HL-60 (cell line): ENCODE results near the gene KCNH1.

Source experiments
- DNase-seq, 2 experiments: peaks; one replicate each; pipeline ENCODE4 v3.0.0-alpha.2; 2010 to 2020; ENCODE audit warnings: low read depth in 1 of 2, low spot score in 1 of 2
- H3K27ac ChIP-seq: fragments of 250-450 bp; sonication (Bioruptor Pico); replicated peaks from 2 replicates; pipeline ENCODE4 v1.5.1; 2020; ENCODE audit warnings: mild to moderate bottlenecking, moderate library complexity
- H3K27me3 ChIP-seq: fragments of 250-450 bp; sonication (Bioruptor Pico); 2 replicates; pipeline ENCODE4 v1.5.1; 2021; ENCODE audit warnings: mild to moderate bottlenecking, moderate library complexity; ENCODE audit not compliant: insufficient read depth, poor library complexity, severe bottlenecking
- H3K4me3 ChIP-seq: replicated peaks from 2 replicates; pipeline ENCODE4 v1.5.1; 2011; ENCODE audit warnings: mild to moderate bottlenecking, control low read depth, low read length; ENCODE audit not compliant: insufficient read depth
- GABPA ChIP-seq: IDR thresholded peaks from 2 replicates; pipeline ENCODE4 v1.6.1; 2012; ENCODE audit warnings: low read depth
- POLR2AphosphoS5 ChIP-seq: IDR thresholded peaks from 2 replicates; pipeline ENCODE4 v1.6.1; 2012; ENCODE audit warnings: low read depth
- SPI1 ChIP-seq: IDR thresholded peaks from 2 replicates; pipeline ENCODE4 v1.6.1; 2012; ENCODE audit warnings: low read depth, mild to moderate bottlenecking, borderline replicate concordance
- TF ChIP-seq, protein P1 (sequence below): IDR thresholded peaks from 2 replicates; pipeline ENCODE4 v1.6.1; 2012; ENCODE audit warnings: low read depth; ENCODE audit not compliant: insufficient replicate concordance
- TF ChIP-seq, protein P2 (sequence below): IDR thresholded peaks from one replicate; pipeline ENCODE4 v1.5.1; 2011; ENCODE audit warnings: low read length, control low read depth, inconsistent platforms; ENCODE audit not compliant: insufficient read depth

KCNH1 gene

DNA sequence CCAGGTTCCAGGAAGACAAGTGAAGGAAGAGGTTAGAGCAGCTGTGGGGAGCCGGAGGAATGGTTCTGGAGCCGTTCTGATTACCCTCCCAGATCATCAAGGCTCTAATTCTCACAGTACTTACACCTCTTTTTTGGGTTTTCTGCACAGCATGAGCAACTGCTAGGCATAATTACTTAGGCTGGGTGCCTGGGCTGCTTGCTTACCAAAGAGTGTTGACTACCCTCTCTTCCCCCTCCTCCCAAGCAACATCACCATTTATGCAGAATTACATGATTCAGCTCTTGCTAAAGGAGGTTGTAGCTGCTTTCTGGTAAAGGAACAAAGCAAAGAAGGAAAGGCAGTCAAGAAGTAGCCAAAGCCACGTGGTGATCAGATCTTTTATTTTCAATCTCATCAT, 397.2 kb downstream of the KCNH1 start:
- no peak for TF ChIP-seq POLR2AphosphoS5
- no peak for TF ChIP-seq SPI1
- TF ChIP-seq GABPA = no peak
- TF ChIP-seq, protein P1, sequence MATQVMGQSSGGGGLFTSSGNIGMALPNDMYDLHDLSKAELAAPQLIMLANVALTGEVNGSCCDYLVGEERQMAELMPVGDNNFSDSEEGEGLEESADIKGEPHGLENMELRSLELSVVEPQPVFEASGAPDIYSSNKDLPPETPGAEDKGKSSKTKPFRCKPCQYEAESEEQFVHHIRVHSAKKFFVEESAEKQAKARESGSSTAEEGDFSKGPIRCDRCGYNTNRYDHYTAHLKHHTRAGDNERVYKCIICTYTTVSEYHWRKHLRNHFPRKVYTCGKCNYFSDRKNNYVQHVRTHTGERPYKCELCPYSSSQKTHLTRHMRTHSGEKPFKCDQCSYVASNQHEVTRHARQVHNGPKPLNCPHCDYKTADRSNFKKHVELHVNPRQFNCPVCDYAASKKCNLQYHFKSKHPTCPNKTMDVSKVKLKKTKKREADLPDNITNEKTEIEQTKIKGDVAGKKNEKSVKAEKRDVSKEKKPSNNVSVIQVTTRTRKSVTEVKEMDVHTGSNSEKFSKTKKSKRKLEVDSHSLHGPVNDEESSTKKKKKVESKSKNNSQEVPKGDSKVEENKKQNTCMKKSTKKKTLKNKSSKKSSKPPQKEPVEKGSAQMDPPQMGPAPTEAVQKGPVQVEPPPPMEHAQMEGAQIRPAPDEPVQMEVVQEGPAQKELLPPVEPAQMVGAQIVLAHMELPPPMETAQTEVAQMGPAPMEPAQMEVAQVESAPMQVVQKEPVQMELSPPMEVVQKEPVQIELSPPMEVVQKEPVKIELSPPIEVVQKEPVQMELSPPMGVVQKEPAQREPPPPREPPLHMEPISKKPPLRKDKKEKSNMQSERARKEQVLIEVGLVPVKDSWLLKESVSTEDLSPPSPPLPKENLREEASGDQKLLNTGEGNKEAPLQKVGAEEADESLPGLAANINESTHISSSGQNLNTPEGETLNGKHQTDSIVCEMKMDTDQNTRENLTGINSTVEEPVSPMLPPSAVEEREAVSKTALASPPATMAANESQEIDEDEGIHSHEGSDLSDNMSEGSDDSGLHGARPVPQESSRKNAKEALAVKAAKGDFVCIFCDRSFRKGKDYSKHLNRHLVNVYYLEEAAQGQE = no peak
- TF ChIP-seq, protein P2, sequence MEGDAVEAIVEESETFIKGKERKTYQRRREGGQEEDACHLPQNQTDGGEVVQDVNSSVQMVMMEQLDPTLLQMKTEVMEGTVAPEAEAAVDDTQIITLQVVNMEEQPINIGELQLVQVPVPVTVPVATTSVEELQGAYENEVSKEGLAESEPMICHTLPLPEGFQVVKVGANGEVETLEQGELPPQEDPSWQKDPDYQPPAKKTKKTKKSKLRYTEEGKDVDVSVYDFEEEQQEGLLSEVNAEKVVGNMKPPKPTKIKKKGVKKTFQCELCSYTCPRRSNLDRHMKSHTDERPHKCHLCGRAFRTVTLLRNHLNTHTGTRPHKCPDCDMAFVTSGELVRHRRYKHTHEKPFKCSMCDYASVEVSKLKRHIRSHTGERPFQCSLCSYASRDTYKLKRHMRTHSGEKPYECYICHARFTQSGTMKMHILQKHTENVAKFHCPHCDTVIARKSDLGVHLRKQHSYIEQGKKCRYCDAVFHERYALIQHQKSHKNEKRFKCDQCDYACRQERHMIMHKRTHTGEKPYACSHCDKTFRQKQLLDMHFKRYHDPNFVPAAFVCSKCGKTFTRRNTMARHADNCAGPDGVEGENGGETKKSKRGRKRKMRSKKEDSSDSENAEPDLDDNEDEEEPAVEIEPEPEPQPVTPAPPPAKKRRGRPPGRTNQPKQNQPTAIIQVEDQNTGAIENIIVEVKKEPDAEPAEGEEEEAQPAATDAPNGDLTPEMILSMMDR = no peak
- no peak for DNase-seq
- Histone ChIP-seq H3K27me3 (no peaks in the 10 kb centered on the region), H3K4me3 (no peak overlapping the region), H3K27ac (no peak overlapping the region)

DNA sequence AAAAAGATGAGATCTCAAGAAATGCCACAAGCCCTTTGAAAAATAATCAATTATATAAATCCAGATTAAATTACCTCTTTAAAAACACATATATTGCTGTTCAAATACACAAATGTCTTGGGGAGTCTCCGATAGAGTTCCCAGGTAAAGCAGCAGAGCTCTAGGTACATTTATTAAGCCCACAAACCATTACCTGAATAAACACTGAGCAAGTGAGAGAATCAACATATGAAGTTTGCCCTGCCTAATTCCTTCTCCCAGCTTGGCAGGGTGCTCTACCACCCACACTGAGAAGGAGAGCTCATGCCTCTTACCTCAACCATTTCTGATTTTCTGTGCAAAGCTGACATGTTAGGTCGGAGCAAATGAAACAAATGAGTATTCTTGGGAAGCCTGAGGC, 402.4 kb downstream of the KCNH1 start:
- TF ChIP-seq, protein P1 = no peak
- TF ChIP-seq, protein P2 = no peak
- TF ChIP-seq GABPA = no peak
- no peaks in the 10 kb centered on the region for H3K27me3 ChIP-seq

DNA sequence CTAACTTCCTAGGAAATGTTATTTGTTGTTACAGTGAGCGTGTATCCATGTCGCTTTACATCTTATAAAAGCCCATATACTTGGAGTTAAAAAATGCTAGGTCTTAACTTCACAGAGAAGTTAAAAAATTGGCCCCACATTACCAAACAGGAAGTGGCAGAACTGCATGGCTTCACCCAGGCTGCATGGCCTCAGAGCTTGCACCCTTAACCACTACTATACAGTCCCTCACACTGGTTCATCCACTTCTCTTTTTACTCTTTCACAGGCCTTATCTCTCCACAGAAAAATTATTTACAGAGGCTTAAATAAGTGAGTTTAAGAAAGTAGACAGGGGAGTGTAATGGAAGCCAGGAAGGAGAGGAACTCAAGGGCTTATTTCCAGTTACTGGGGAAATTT, 402.8 kb downstream of the KCNH1 start:
- TF ChIP-seq, protein P1 = peak; percentile 41
- TF ChIP-seq GABPA (no peak), SPI1 (peak; percentile 90)
- no peak overlapping the region for H3K4me3 ChIP-seq
- H3K27ac ChIP-seq = no peak overlapping the region
- H3K27me3 ChIP-seq = no peaks in the 10 kb centered on the region
- DNase-seq = peak in 1 of 2 experiments; percentile 66

More for the DNA sequence above, 402.4 kb downstream of the KCNH1 start:
- H3K4me3 ChIP-seq = no peak overlapping the region
- no peak for DNase-seq
- no peak overlapping the region for H3K27ac ChIP-seq

DNA sequence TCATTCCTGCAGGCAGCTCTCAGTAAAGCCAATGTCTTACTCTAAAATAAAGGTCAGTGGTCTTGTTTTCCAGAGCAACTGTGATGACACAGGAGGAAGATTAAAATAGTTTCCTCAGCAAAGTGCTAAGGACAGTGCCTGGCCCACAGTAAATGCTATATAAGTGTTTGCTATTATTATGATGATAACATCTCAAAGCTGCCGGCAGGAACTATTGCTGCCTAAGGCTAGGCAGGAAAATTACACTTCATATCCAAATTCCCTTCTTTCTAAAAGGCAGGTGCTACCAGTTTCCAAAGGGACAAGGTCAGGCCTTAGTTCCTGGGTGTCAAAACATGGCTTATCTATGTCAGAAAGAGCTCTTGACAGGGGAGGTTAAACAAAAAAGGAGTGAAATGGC, 403.9 kb downstream of the KCNH1 start:
- DNase-seq = no peak
- Histone ChIP-seq H3K27me3 (no peaks in the 10 kb centered on the region), H3K4me3 (no peak overlapping the region), H3K27ac (no peak overlapping the region)
- TF ChIP-seq, protein P2 = no peak
- TF ChIP-seq POLR2AphosphoS5 = no peak
- TF ChIP-seq GABPA = no peak
- TF ChIP-seq, protein P1 = no peak
- TF ChIP-seq SPI1 = no peak
